HCT116 (cell line): ENCODE data around the gene BICRA. TPM values are rescaled to one million over a fixed set of nuclear protein-coding genes. Genes with fewer than 3 reads are reported as not detected.

Experiments used
- ATAC-seq: fragments of 200-7000 bp; cut with Tn5 transposase; 2 replicates; pipeline ENCODE4 v1.9.1; 2020; ENCODE audit warnings: mild to moderate bottlenecking, moderate library complexity
- BruUV-seq: library from RNA; stranded (reverse); fragments of 400-500 nt; replicated peaks from 2 replicates; lab custom pipeline; 2021; lab: Mats Ljungman, UMichigan
- CTCF ChIA-PET: fragments of 300-600 bp; sonication (Branson Sonifier 250); formaldehyde crosslinking; loops from one replicate; lab custom pipeline; 2021; ENCODE audit warnings: antibody characterized with exemption; lab: Charles Lee
- POLR2A ChIA-PET: fragments of 300-600, 350-600 bp; sonication (Branson Sonifier 250); formaldehyde crosslinking; loops from one replicate; lab custom pipeline; 2021; ENCODE audit warnings: antibody characterized with exemption; lab: Charles Lee
- RAD21 ChIA-PET, 2 experiments: fragments of 300-600 bp; sonication (Branson Sonifier 250); formaldehyde crosslinking; loops; one replicate each; lab custom pipeline; 2023; ENCODE audit warnings: low total read pairs in 2 of 2; ENCODE audit not compliant: uncharacterized antibody in 2 of 2, unreplicated experiment in 2 of 2, low non-redundant PET in 1 of 2; lab: Charles Lee
- DNase-seq: peaks from one replicate; pipeline ENCODE4 v3.0.0-alpha.2; 2010; ENCODE audit warnings: low read depth, low spot score
- H2AFZ ChIP-seq: fragments of 200-600 bp; shearing (Covaris generic), sonication (generic); 2 replicates; pipeline ENCODE4 v1.6.1; 2017; ENCODE audit warnings: low read depth, mixed run types, mixed read lengths, antibody characterized with exemption, low read length; ENCODE audit not compliant: poor library complexity, severe bottlenecking
- H3K27ac ChIP-seq: 2 replicates; pipeline ENCODE4 v1.5.1; 2012; ENCODE audit warnings: low read depth, low read length
- H3K27me3 ChIP-seq: fragments of 200-600 bp; sonication (generic); 2 replicates; pipeline ENCODE4 v1.6.1; 2016; ENCODE audit warnings: mixed run types, low read length, mixed read lengths; ENCODE audit not compliant: insufficient read depth
- H3K36me3 ChIP-seq, 2 experiments: fragments of 200-500 bp in 1 of 2; fragments of 200-600 bp in 1 of 2; sonication (Bioruptor generic) in 1 of 2; sonication (generic) in 1 of 2; 2 replicates each; pipeline versions ENCODE4 v1.5.1 to v1.6.1; 2014 to 2016; ENCODE audit warnings: low read length in 2 of 2, inconsistent platforms in 1 of 2, mixed read lengths in 1 of 2, mixed run types in 1 of 2; ENCODE audit not compliant: insufficient read depth in 2 of 2, control insufficient read depth in 1 of 2
- H3K4me1 ChIP-seq, 2 experiments: fragments of 200-600 bp in 1 of 2; sonication (generic) in 1 of 2; 2 replicates each; pipeline versions ENCODE4 v1.5.1 to v1.6.1; 2012 to 2017; ENCODE audit warnings: low read length in 2 of 2, inconsistent platforms in 1 of 2, mild to moderate bottlenecking in 1 of 2, mixed read lengths in 1 of 2, mixed run types in 1 of 2, moderate library complexity in 1 of 2; ENCODE audit not compliant: insufficient read depth in 2 of 2, control insufficient read depth in 1 of 2
- H3K4me2 ChIP-seq: fragments of 200-600 bp; sonication (generic); 2 replicates; pipeline ENCODE4 v1.6.1; 2017; ENCODE audit warnings: mixed run types, low read length, mixed read lengths
- H3K4me3 ChIP-seq, 2 experiments: fragments of 200-600 bp in 1 of 2; sonication (generic) in 1 of 2; replicated peaks in 1 of 2; 2 replicates each; pipeline ENCODE4 v1.5.1; 2011 to 2016; ENCODE audit warnings: low read length in 2 of 2, control low read depth in 1 of 2, low read depth in 1 of 2, mild to moderate bottlenecking in 1 of 2, mixed read lengths in 1 of 2, mixed run types in 1 of 2
- H3K79me2 ChIP-seq: fragments of 200-600 bp; sonication (generic); 2 replicates; pipeline ENCODE4 v1.6.1; 2017; ENCODE audit warnings: mild to moderate bottlenecking, mixed run types, low read length, moderate library complexity, mixed read lengths; ENCODE audit not compliant: insufficient read depth
- H3K9ac ChIP-seq: fragments of 200-600 bp; sonication (generic); 2 replicates; pipeline ENCODE4 v1.6.1; 2016; ENCODE audit warnings: low read length, mixed read lengths
- H3K9me2 ChIP-seq: fragments of 200-600 bp; sonication (generic), shearing (Covaris generic); 2 replicates; pipeline ENCODE4 v1.6.1; 2017; ENCODE audit warnings: mixed run types, mild to moderate bottlenecking, moderate library complexity; ENCODE audit not compliant: insufficient read depth
- H3K9me3 ChIP-seq, 2 experiments: fragments of 200-500 bp in 1 of 2; fragments of 200-600 bp in 1 of 2; sonication (Bioruptor generic) in 1 of 2; sonication (generic) in 1 of 2; 2 replicates each; pipeline ENCODE4 v1.6.1; 2014 to 2017; ENCODE audit warnings: low read length in 2 of 2, mixed read lengths in 2 of 2, inconsistent platforms in 1 of 2, low read depth in 1 of 2, mild to moderate bottlenecking in 1 of 2, mixed run types in 1 of 2, moderate library complexity in 1 of 2; ENCODE audit not compliant: control insufficient read depth in 1 of 2, insufficient read depth in 1 of 2
- H4K20me1 ChIP-seq: fragments of 200-600 bp; sonication (generic), shearing (Covaris generic); 2 replicates; pipeline ENCODE4 v1.6.1; 2017; ENCODE audit warnings: mixed run types, mild to moderate bottlenecking, moderate library complexity; ENCODE audit not compliant: insufficient read depth
- CBX3 ChIP-seq: IDR thresholded peaks from 2 replicates; pipeline ENCODE4 v1.6.1; 2012; ENCODE audit warnings: low read depth
- CEBPB ChIP-seq: IDR thresholded peaks from 2 replicates; pipeline ENCODE4 v1.6.1; 2012; ENCODE audit warnings: low read depth
- CTCF ChIP-seq, 3 experiments: fragments of 200-600 bp in 1 of 3; sonication (generic) in 1 of 3; IDR thresholded peaks in 2 of 3; conservative IDR thresholded peaks in 1 of 3; 2 replicates each; pipeline ENCODE4 v1.5.1; 2012 to 2017; ENCODE audit warnings: low read depth in 2 of 3, low read length in 2 of 3, antibody characterized with exemption in 1 of 3, borderline replicate concordance in 1 of 3, control low read depth in 1 of 3, mild to moderate bottlenecking in 1 of 3, mixed read lengths in 1 of 3, mixed run types in 1 of 3, moderate library complexity in 1 of 3; ENCODE audit not compliant: insufficient read depth in 1 of 3
- EGR1 ChIP-seq: IDR thresholded peaks from 2 replicates; pipeline ENCODE4 v1.6.1; 2012; ENCODE audit warnings: low read depth
- ELF1 ChIP-seq: IDR thresholded peaks from 2 replicates; pipeline ENCODE4 v1.6.1; 2012; ENCODE audit warnings: low read depth, borderline replicate concordance
- EZH2 ChIP-seq: fragments of 200-600 bp; sonication (generic); IDR thresholded peaks from 2 replicates; pipeline ENCODE4 v1.6.1; 2017; ENCODE audit warnings: antibody characterized with exemption, mixed run types
- EZH2phosphoT487 ChIP-seq: fragments of 200-600 bp; IDR thresholded peaks from 2 replicates; pipeline ENCODE4 v1.6.1; 2018; ENCODE audit warnings: antibody characterized with exemption, borderline replicate concordance
- FOSL1 ChIP-seq: IDR thresholded peaks from 2 replicates; pipeline ENCODE4 v1.6.1; 2012; ENCODE audit warnings: low read depth
- JUND ChIP-seq: IDR thresholded peaks from 2 replicates; pipeline ENCODE4 v1.6.1; 2012
- MAX ChIP-seq: IDR thresholded peaks from 2 replicates; pipeline ENCODE4 v1.6.1; 2012
- POLR2A ChIP-seq: IDR thresholded peaks from 2 replicates; pipeline ENCODE4 v1.7.0; 2011; ENCODE audit warnings: borderline replicate concordance; ENCODE audit not compliant: insufficient read depth, insufficient read length; ENCODE audit errors: extremely low read depth
- SIN3A ChIP-seq: IDR thresholded peaks from 2 replicates; pipeline ENCODE4 v1.6.1; 2012; ENCODE audit warnings: low read depth
- SRF ChIP-seq: IDR thresholded peaks from 2 replicates; pipeline ENCODE4 v1.6.1; 2012; ENCODE audit warnings: low read depth
- TCF7L2 ChIP-seq: IDR thresholded peaks from 2 replicates; pipeline ENCODE4 v1.7.0; 2011; ENCODE audit warnings: borderline replicate concordance, inconsistent platforms; ENCODE audit not compliant: insufficient read depth, insufficient read length; ENCODE audit errors: extremely low read depth
- YY1 ChIP-seq: IDR thresholded peaks from 2 replicates; pipeline ENCODE4 v1.6.1; 2011; ENCODE audit warnings: low read length, low read depth, moderate library complexity, mild to moderate bottlenecking; ENCODE audit not compliant: insufficient replicate concordance; ENCODE audit errors: extremely low read depth
- ZFX ChIP-seq: fragments of 450-650 bp; IDR thresholded peaks from 2 replicates; pipeline ENCODE4 v1.6.1; 2017
- intact Hi-C: fragments of 100-400 bp; cut with micrococcal nuclease; formaldehyde crosslinking; loops from 2 replicates; pipeline ENCODE4 v1.10.0; 2022
- total RNA-seq: library from RNA; stranded (reverse); gene quantifications from one replicate; pipeline ENCODE4 v1.2.1, GENCODE V29; 2021; ENCODE audit not compliant: unreplicated experiment
- TF ChIP-seq, protein P1 (sequence below): IDR thresholded peaks from 2 replicates; pipeline ENCODE4 v1.6.1; 2011; ENCODE audit warnings: mild to moderate bottlenecking, low read length, moderate library complexity; ENCODE audit not compliant: insufficient replicate concordance; ENCODE audit errors: extremely low read depth
- TF ChIP-seq, protein P2 (sequence below): IDR thresholded peaks from 2 replicates; pipeline ENCODE4 v1.6.1; 2012; ENCODE audit warnings: low read depth

The BICRA gene
- total RNA-seq, 1 experiment from 2014 or later, result 11.3 TPM

GRCh38 chr19:47674548-47674947, 65.6 kb downstream of the BICRA start:
- Histone ChIP-seq H3K4me3 (no peak overlapping the region), H3K9ac (no peak overlapping the region), H3K4me2 (no peak overlapping the region), H3K9me3 (no peaks in the 10 kb centered on the region), H4K20me1 (no peaks in the 10 kb centered on the region), H3K27ac (no peak overlapping the region), H3K9me2 (no peaks in the 10 kb centered on the region), H3K79me2 (no peaks in the 10 kb centered on the region), H2AFZ (no peak overlapping the region), H3K36me3 (peaks cover 2 to 5% of the 10 kb centered on the region in 2 experiments; a peak in 2 of 4 replicates), H3K4me1 (no peaks in the 10 kb centered on the region), H3K27me3 (no peaks in the 10 kb centered on the region)
- RAD21 ChIA-PET, result no interaction called here
- POLR2A ChIA-PET, result no interaction called here
- no peak for ATAC-seq
- intact Hi-C loops, result no loop called here
- DNase-seq, result no peak
- TF ChIP-seq EZH2 (no peak), CTCF (IDR thresholded peaks at IDR 0.05 in 2 of 3, conservative IDR thresholded peaks at IDR 0.05 in 1 of 3; ENCODE audit: borderline replicate concordance in 1 of 3, insufficient read depth in 1 of 3, low read depth in 2 of 3, low read length in 2 of 3) (no peak), MAX (no peak), ELF1 (no peak), YY1 (no peak), FOSL1 (no peak), EZH2phosphoT487 (no peak), SRF (no peak), SIN3A (no peak), ZFX (no peak), TCF7L2 (no peak), CEBPB (no peak), POLR2A (no peak), JUND (no peak), CBX3 (no peak), EGR1 (no peak)
- TF ChIP-seq, protein P1, sequence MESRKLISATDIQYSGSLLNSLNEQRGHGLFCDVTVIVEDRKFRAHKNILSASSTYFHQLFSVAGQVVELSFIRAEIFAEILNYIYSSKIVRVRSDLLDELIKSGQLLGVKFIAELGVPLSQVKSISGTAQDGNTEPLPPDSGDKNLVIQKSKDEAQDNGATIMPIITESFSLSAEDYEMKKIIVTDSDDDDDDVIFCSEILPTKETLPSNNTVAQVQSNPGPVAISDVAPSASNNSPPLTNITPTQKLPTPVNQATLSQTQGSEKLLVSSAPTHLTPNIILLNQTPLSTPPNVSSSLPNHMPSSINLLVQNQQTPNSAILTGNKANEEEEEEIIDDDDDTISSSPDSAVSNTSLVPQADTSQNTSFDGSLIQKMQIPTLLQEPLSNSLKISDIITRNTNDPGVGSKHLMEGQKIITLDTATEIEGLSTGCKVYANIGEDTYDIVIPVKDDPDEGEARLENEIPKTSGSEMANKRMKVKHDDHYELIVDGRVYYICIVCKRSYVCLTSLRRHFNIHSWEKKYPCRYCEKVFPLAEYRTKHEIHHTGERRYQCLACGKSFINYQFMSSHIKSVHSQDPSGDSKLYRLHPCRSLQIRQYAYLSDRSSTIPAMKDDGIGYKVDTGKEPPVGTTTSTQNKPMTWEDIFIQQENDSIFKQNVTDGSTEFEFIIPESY, result no peak
- TF ChIP-seq, protein P2, sequence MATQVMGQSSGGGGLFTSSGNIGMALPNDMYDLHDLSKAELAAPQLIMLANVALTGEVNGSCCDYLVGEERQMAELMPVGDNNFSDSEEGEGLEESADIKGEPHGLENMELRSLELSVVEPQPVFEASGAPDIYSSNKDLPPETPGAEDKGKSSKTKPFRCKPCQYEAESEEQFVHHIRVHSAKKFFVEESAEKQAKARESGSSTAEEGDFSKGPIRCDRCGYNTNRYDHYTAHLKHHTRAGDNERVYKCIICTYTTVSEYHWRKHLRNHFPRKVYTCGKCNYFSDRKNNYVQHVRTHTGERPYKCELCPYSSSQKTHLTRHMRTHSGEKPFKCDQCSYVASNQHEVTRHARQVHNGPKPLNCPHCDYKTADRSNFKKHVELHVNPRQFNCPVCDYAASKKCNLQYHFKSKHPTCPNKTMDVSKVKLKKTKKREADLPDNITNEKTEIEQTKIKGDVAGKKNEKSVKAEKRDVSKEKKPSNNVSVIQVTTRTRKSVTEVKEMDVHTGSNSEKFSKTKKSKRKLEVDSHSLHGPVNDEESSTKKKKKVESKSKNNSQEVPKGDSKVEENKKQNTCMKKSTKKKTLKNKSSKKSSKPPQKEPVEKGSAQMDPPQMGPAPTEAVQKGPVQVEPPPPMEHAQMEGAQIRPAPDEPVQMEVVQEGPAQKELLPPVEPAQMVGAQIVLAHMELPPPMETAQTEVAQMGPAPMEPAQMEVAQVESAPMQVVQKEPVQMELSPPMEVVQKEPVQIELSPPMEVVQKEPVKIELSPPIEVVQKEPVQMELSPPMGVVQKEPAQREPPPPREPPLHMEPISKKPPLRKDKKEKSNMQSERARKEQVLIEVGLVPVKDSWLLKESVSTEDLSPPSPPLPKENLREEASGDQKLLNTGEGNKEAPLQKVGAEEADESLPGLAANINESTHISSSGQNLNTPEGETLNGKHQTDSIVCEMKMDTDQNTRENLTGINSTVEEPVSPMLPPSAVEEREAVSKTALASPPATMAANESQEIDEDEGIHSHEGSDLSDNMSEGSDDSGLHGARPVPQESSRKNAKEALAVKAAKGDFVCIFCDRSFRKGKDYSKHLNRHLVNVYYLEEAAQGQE, result no peak
- no TSS peak for BruUV-seq
- CTCF ChIA-PET, result no interaction called here
